Body of pancreas (tissue), 4 donors: ENCODE results near the gene ATG10.

Experiments used
- POLR2A ChIP-seq, 3 donors: fragments of 450-650 bp; IDR thresholded peaks; one replicate each; pipeline ENCODE4 v1.6.1; 2016; ENCODE audit warnings: antibody characterized with exemption in 3 of 3, mild to moderate bottlenecking in 2 of 3
- TF ChIP-seq, protein P1 (sequence below), 7 experiments: fragments of 450-650 bp in 4 of 7; fragments of 200-600 bp in 3 of 7; sonication (generic) in 3 of 7; IDR thresholded peaks; one replicate each; pipeline ENCODE4 v1.5.1; 2016 to 2019; ENCODE audit warnings: antibody characterized with exemption in 7 of 7

DNA sequence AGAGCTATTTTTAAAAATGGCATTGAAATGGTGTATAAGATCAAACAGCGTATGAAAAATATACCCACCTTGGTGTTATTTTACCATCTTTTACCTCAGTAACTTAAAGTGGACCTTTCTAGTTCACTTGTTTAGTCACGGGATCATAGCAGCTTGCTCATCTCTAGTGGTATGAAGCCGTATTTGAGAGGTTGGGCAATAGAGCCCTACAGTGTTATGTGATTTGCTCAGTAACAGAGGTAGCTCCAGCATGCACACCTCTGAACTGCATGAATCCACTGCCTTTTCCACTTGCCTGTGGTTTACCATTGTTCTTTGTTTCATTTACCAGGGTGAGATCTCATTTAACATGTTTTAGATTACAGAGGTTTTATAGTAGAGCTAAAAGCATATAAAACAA, 134.4 kb downstream of the ATG10 start:
- TF ChIP-seq, protein P1, sequence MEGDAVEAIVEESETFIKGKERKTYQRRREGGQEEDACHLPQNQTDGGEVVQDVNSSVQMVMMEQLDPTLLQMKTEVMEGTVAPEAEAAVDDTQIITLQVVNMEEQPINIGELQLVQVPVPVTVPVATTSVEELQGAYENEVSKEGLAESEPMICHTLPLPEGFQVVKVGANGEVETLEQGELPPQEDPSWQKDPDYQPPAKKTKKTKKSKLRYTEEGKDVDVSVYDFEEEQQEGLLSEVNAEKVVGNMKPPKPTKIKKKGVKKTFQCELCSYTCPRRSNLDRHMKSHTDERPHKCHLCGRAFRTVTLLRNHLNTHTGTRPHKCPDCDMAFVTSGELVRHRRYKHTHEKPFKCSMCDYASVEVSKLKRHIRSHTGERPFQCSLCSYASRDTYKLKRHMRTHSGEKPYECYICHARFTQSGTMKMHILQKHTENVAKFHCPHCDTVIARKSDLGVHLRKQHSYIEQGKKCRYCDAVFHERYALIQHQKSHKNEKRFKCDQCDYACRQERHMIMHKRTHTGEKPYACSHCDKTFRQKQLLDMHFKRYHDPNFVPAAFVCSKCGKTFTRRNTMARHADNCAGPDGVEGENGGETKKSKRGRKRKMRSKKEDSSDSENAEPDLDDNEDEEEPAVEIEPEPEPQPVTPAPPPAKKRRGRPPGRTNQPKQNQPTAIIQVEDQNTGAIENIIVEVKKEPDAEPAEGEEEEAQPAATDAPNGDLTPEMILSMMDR (IDR thresholded peaks at IDR 0.05), result no peak
- no peak for TF ChIP-seq POLR2A (IDR thresholded peaks at IDR 0.05)
